ENCODE results near the gene PAX8.
"Not testable (repeated sequence)": the region's sequence is repeated elsewhere in the genome, so short reads cannot be mapped to it uniquely, and the experiment has no call there.

DNA sequence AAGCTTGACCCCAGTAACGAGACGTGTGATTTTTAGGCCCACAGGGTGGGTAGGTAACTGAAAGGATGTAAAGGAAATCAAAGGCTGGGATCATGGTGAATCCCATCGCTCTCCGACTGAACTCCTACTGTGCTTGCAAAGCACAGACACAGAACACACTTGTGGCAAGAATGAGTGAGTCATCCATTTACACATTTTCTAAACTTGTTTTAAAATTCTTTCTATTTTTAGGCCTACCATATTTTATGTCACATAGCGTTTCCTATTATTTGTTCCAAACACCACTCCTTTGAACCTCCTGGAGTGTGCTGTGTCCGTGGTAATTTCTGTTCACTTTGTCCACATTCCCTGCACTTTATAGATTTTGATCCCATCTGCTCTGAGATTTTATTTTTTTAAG lies 6.3 kb upstream of the PAX8 start:
- TF ChIP-seq, protein P1, sequence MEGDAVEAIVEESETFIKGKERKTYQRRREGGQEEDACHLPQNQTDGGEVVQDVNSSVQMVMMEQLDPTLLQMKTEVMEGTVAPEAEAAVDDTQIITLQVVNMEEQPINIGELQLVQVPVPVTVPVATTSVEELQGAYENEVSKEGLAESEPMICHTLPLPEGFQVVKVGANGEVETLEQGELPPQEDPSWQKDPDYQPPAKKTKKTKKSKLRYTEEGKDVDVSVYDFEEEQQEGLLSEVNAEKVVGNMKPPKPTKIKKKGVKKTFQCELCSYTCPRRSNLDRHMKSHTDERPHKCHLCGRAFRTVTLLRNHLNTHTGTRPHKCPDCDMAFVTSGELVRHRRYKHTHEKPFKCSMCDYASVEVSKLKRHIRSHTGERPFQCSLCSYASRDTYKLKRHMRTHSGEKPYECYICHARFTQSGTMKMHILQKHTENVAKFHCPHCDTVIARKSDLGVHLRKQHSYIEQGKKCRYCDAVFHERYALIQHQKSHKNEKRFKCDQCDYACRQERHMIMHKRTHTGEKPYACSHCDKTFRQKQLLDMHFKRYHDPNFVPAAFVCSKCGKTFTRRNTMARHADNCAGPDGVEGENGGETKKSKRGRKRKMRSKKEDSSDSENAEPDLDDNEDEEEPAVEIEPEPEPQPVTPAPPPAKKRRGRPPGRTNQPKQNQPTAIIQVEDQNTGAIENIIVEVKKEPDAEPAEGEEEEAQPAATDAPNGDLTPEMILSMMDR (IDR thresholded peaks at IDR 0.05), result not testable (repeated sequence)
- TF ChIP-seq POLR2AphosphoS5 (IDR thresholded peaks at IDR 0.05), result peak; percentile 51 to 65
